OCI-LY3 (cell line): Measurements from ENCODE around the gene GDNF.

ENCODE experiments used
- H2AFZ ChIP-seq: fragments of 200-600, 300-600 bp; shearing (Covaris generic); 2 replicates; pipeline ENCODE4 v1.6.0; 2014; ENCODE audit warnings: antibody characterized with exemption, low read depth, low read length
- H3K27ac ChIP-seq: fragments of 200-600, 300-600 bp; sonication (generic); 2 replicates; pipeline ENCODE4 v1.5.1; 2014; ENCODE audit warnings: mild to moderate bottlenecking, low read length, moderate library complexity, mixed read lengths
- H3K27me3 ChIP-seq: fragments of 200-600, 300-600 bp; sonication (generic); 2 replicates; pipeline ENCODE4 v1.6.1; 2014; ENCODE audit warnings: low read depth, low read length, mixed read lengths
- H3K36me3 ChIP-seq: fragments of 200-600, 300-600 bp; sonication (generic); replicated peaks from 2 replicates; pipeline ENCODE3; 2014; ENCODE audit warnings: low read depth, low read length, mixed read lengths
- H3K4me1 ChIP-seq: fragments of 300-600, 200-600 bp; sonication (generic); 2 replicates; pipeline ENCODE4 v1.6.1; 2014; ENCODE audit warnings: low read length, mixed read lengths
- H3K4me2 ChIP-seq: fragments of 200-600, 300-600 bp; sonication (generic); 2 replicates; pipeline ENCODE4 v1.6.1; 2014; ENCODE audit warnings: low read length, mixed read lengths
- H3K4me3 ChIP-seq: fragments of 300-600, 200-600 bp; sonication (generic); 2 replicates; pipeline ENCODE4 v1.5.1; 2014; ENCODE audit warnings: antibody characterized with exemption, mild to moderate bottlenecking, low read length, moderate library complexity
- H3K79me2 ChIP-seq: fragments of 300-600, 200-600 bp; shearing (Covaris generic); 2 replicates; pipeline ENCODE4 v1.6.1; 2014; ENCODE audit warnings: mild to moderate bottlenecking, low read length, mixed read lengths
- H3K9ac ChIP-seq: fragments of 300-600, 200-600 bp; shearing (Covaris generic); 2 replicates; pipeline ENCODE4 v1.6.0; 2014; ENCODE audit warnings: mild to moderate bottlenecking, low read length, moderate library complexity
- H3K9me3 ChIP-seq: fragments of 200-600, 300-600 bp; shearing (Covaris generic); 2 replicates; pipeline ENCODE4 v1.6.1; 2014; ENCODE audit warnings: low read length, mixed read lengths; ENCODE audit not compliant: insufficient read depth
- H4K20me1 ChIP-seq: fragments of 200-600, 300-600 bp; sonication (generic); 2 replicates; pipeline ENCODE4 v1.6.1; 2016; ENCODE audit warnings: low read length, mixed read lengths; ENCODE audit not compliant: insufficient read depth
- CTCF ChIP-seq: fragments of 200-600, 300-600 bp; sonication (generic); IDR thresholded peaks from 2 replicates; pipeline ENCODE4 v1.5.1; 2014; ENCODE audit warnings: antibody characterized with exemption, low read length, low read depth
- EZH2phosphoT487 ChIP-seq: fragments of 200-600 bp; shearing (Covaris generic); IDR thresholded peaks from 2 replicates; pipeline ENCODE4 v1.6.1; 2018; ENCODE audit warnings: antibody characterized with exemption, mixed run types, low read depth

Gene GDNF

GRCh38 chr5:37771203-37771611, 68.6 kb downstream of the GDNF start:
- H3K36me3 ChIP-seq = no peaks in the 10 kb centered on the region
- no peak overlapping the region for H3K4me3 ChIP-seq
- 0 out of 2 replicates have a peak, but pooled peaks cover 3% of the 10 kb centered on the region for H3K4me1 ChIP-seq
- H3K79me2 ChIP-seq = no peaks in the 10 kb centered on the region
- no peak overlapping the region for H3K27ac ChIP-seq
- no peaks in the 10 kb centered on the region for H4K20me1 ChIP-seq
- no peaks in the 10 kb centered on the region for H3K27me3 ChIP-seq
- no peaks in the 10 kb centered on the region for H3K9me3 ChIP-seq
- no peak for TF ChIP-seq CTCF
- TF ChIP-seq EZH2phosphoT487 = no peak
- H2AFZ ChIP-seq = no peak overlapping the region
- no peak overlapping the region for H3K4me2 ChIP-seq
- H3K9ac ChIP-seq = no peak overlapping the region

GRCh38 chr5:37770786-37771185, 69.1 kb downstream of the GDNF start:
- 0 out of 2 replicates have a peak, but pooled peaks cover 3% of the 10 kb centered on the region for H3K4me1 ChIP-seq
- no peak overlapping the region for H3K4me2 ChIP-seq
- no peaks in the 10 kb centered on the region for H3K9me3 ChIP-seq
- TF ChIP-seq CTCF (no peak), EZH2phosphoT487 (no peak)
- no peak overlapping the region for H2AFZ ChIP-seq
- H3K27ac ChIP-seq = no peak overlapping the region
- no peaks in the 10 kb centered on the region for H3K27me3 ChIP-seq
- no peaks in the 10 kb centered on the region for H4K20me1 ChIP-seq
- H3K4me3 ChIP-seq = no peak overlapping the region
- no peaks in the 10 kb centered on the region for H3K36me3 ChIP-seq
- no peaks in the 10 kb centered on the region for H3K79me2 ChIP-seq
- no peak overlapping the region for H3K9ac ChIP-seq

- TF ChIP-seq CTCF (no peak), EZH2phosphoT487 (no peak)
- Histone ChIP-seq H4K20me1 (no peaks in the 10 kb centered on the region), H3K27ac (no peak overlapping the region), H3K4me3 (no peak overlapping the region), H3K79me2 (no peaks in the 10 kb centered on the region), H3K4me1 (0 out of 2 replicates have a peak, but pooled peaks cover 3% of the 10 kb centered on the region), H3K36me3 (no peaks in the 10 kb centered on the region), H3K4me2 (no peak overlapping the region), H3K9me3 (no peaks in the 10 kb centered on the region), H2AFZ (no peak overlapping the region), H3K9ac (no peak overlapping the region), H3K27me3 (no peaks in the 10 kb centered on the region)
Measured at GRCh38 chr5:37769840-37770239, 70.0 kb downstream of the GDNF start.

- no peak overlapping the region for H2AFZ ChIP-seq
- no peaks in the 10 kb centered on the region for H4K20me1 ChIP-seq
- no peak overlapping the region for H3K4me2 ChIP-seq
- no peaks in the 10 kb centered on the region for H3K9me3 ChIP-seq
- no peaks in the 10 kb centered on the region for H3K36me3 ChIP-seq
- TF ChIP-seq CTCF = no peak
- no peak for TF ChIP-seq EZH2phosphoT487
- H3K4me1 ChIP-seq = 0 out of 2 replicates have a peak, but pooled peaks cover 3% of the 10 kb centered on the region
- no peak overlapping the region for H3K9ac ChIP-seq
- no peaks in the 10 kb centered on the region for H3K27me3 ChIP-seq
- no peak overlapping the region for H3K4me3 ChIP-seq
- H3K79me2 ChIP-seq = no peaks in the 10 kb centered on the region
- no peak overlapping the region for H3K27ac ChIP-seq
Measured at GRCh38 chr5:37769108-37769507, 70.7 kb downstream of the GDNF start.
